Activated CD4-positive, CD25-positive, alpha-beta regulatory T cell (primary cell): ENCODE measurements around the gene KBTBD8.
A peak's percentile ranks its signal among the peaks of the same experiment; 100 is the strongest.

ENCODE experiments used
- DNase-seq, 4 experiments: peaks; one replicate each; lab custom pipeline; 2025; lab: John Stamatoyannopoulos, UW

KBTBD8 gene

GRCh38 chr3:66998113-66998903 lies at the start of gene KBTBD8:
Gene KBTBD8 (plus strand): TSS chr3:66998307. CDS start chr3:66998356, 49 bp downstream.
- peak; percentile 90 to 95 (median 94) for DNase-seq

GRCh38 chr3:66948838-66949237 lies 49.3 kb upstream of the KBTBD8 start:
- DNase-seq = no peak

GRCh38 chr3:66949898-66950297 lies 48.2 kb upstream of the KBTBD8 start:
- DNase-seq = no peak

GRCh38 chr3:66952357-66952756 lies 45.8 kb upstream of the KBTBD8 start:
- no peak for DNase-seq

- no peak for DNase-seq
Measured at GRCh38 chr3:66953934-66954445, 44.1 kb upstream of the KBTBD8 start.

GRCh38 chr3:66956742-66957141 lies 41.4 kb upstream of the KBTBD8 start:
- no peak for DNase-seq

GRCh38 chr3:66957367-66957766 lies 40.7 kb upstream of the KBTBD8 start:
- DNase-seq = no peak

GRCh38 chr3:66958067-66958466 lies 40.0 kb upstream of the KBTBD8 start:
- DNase-seq = no peak

GRCh38 chr3:66962664-66963063 lies 35.4 kb upstream of the KBTBD8 start:
- DNase-seq = no peak

GRCh38 chr3:66971245-66971644 lies 26.9 kb upstream of the KBTBD8 start:
- no peak for DNase-seq

GRCh38 chr3:66971891-66972551 lies 26.1 kb upstream of the KBTBD8 start:
- peak; percentile 24 to 30 (median 26) for DNase-seq

GRCh38 chr3:66980791-66981190 lies 17.3 kb upstream of the KBTBD8 start:
- DNase-seq = no peak

GRCh38 chr3:66983101-66983500 lies 15.0 kb upstream of the KBTBD8 start:
- DNase-seq = no peak

GRCh38 chr3:66985336-66985920 lies 12.7 kb upstream of the KBTBD8 start:
- no peak for DNase-seq

- no peak for DNase-seq
Measured at GRCh38 chr3:66986406-66986805, 11.7 kb upstream of the KBTBD8 start.

GRCh38 chr3:66989241-66989640 lies 8.9 kb upstream of the KBTBD8 start:
- DNase-seq = no peak

GRCh38 chr3:66989860-66990696 lies 8.0 kb upstream of the KBTBD8 start:
- no peak for DNase-seq

GRCh38 chr3:66991459-66991858 lies 6.6 kb upstream of the KBTBD8 start:
- DNase-seq = no peak

- no peak for DNase-seq
Measured at GRCh38 chr3:66993082-66993481, 5.0 kb upstream of the KBTBD8 start.

- DNase-seq = no peak
Measured at GRCh38 chr3:66994588-66994987, 3.5 kb upstream of the KBTBD8 start.

- no peak for DNase-seq
Measured at GRCh38 chr3:66996696-66997095, 1.4 kb upstream of the KBTBD8 start.

GRCh38 chr3:66997560-66998112 lies 471 bp upstream of the KBTBD8 start:
- DNase-seq = no peak
